ENCODE measurements around the gene PBX1. TPM values are rescaled to one million over a fixed set of nuclear protein-coding genes. Genes with fewer than 3 reads are reported as not detected.

The PBX1 gene
- total and polyA plus RNA-seq, 10 of the 15 experiments (the other 5 are each of a cell fraction or from before 2014, with no cell fraction given), result 0.05 to 0.28 (median 0.11) TPM; not detected in 5

- no peak for TF ChIP-seq STAT1 (conservative IDR thresholded peaks at IDR 0.05)
- TF ChIP-seq DPF2 (IDR thresholded peaks at IDR 0.05), result no peak
- TF ChIP-seq RUNX3 (IDR thresholded peaks at IDR 0.05; ENCODE audit: low read length), result no peak
- no peak for TF ChIP-seq ESRRA (IDR thresholded peaks at IDR 0.05; ENCODE audit: low read length)
- TF ChIP-seq TCF12 (IDR thresholded peaks at IDR 0.05; ENCODE audit: low read depth, low read length), result no peak
- TF ChIP-seq ZNF217 (IDR thresholded peaks at IDR 0.05), result no peak
- no peak for TF ChIP-seq ETV6 (conservative IDR thresholded peaks at IDR 0.05 in 1 of 2, IDR thresholded peaks at IDR 0.05 in 1 of 2; ENCODE audit: borderline replicate concordance in 1 of 2, low read depth in 1 of 2)
- no peak for TF ChIP-seq MYC (IDR thresholded peaks at IDR 0.05; ENCODE audit: insufficient read depth, insufficient read length, insufficient replicate concordance, low read length, severe bottlenecking)
- no peak for TF ChIP-seq KAT2A (conservative IDR thresholded peaks at IDR 0.05; ENCODE audit: control insufficient read depth, low read depth, low read length)
- no peak for TF ChIP-seq ELK1 (IDR thresholded peaks at IDR 0.05; ENCODE audit: low read depth, low read length)
- no peak for TF ChIP-seq ZBTB40 (IDR thresholded peaks at IDR 0.05; ENCODE audit: borderline replicate concordance)
- no peak for TF ChIP-seq ZNF384 (IDR thresholded peaks at IDR 0.05; ENCODE audit: borderline replicate concordance, low read depth, low read length)
- no peak for TF ChIP-seq SIN3A (IDR thresholded peaks at IDR 0.05; ENCODE audit: low read depth, low read length)
- no peak for TF ChIP-seq CBX5 (IDR thresholded peaks at IDR 0.05; ENCODE audit: low read depth)
- no peak for TF ChIP-seq E2F4 (IDR thresholded peaks at IDR 0.05; ENCODE audit: low read depth, low read length)
- no peak for TF ChIP-seq RELA (IDR thresholded peaks at IDR 0.05; ENCODE audit: borderline replicate concordance, partially characterized antibody)
- no peak for TF ChIP-seq SMAD1 (IDR thresholded peaks at IDR 0.05; ENCODE audit: low read depth, partially characterized antibody)
- Histone ChIP-seq H3K4me2 (ENCODE audit: control insufficient read depth, insufficient read depth) (no peak overlapping the region), H2AFZ (ENCODE audit: control insufficient read depth, low read depth, low read length) (no peak overlapping the region), H3K4me3 (no peak overlapping the region), H3K9me3 (replicated peaks; ENCODE audit: control insufficient read depth, insufficient read depth, low read length) (no peaks in the 10 kb centered on the region), H3K79me2 (ENCODE audit: control insufficient read depth, insufficient read depth, low read length) (no peaks in the 10 kb centered on the region), H3K27ac (ENCODE audit: control insufficient read depth, insufficient read depth) (no peak overlapping the region), H3K36me3 (ENCODE audit: control insufficient read depth in 2 of 2, insufficient read depth in 2 of 2, low read length in 1 of 2) (no peaks in the 10 kb centered on the region), H3K4me1 (ENCODE audit: control insufficient read depth, insufficient read depth, low read length) (no peaks in the 10 kb centered on the region), H3K9ac (ENCODE audit: control insufficient read depth, insufficient read depth, low read length) (no peak overlapping the region), H4K20me1 (ENCODE audit: control insufficient read depth, insufficient read depth) (no peaks in the 10 kb centered on the region), H3K27me3 (replicated peaks in 1 of 2; ENCODE audit: control insufficient read depth in 2 of 2, insufficient read depth in 2 of 2, low read length in 1 of 2) (no peaks in the 10 kb centered on the region)
- 1% methylated on average over 3 of the region's 3 CpGs for WGBS (ENCODE audit: insufficient coverage, insufficient replicate concordance, low lambda C conversion rate, missing lambda C conversion rate)
- in situ Hi-C loops (cut with MboI), result no loop called here
- DNase-seq (ENCODE audit: low read depth, low spot score) (no peak), FAIRE-seq (no peak), ATAC-seq (no peak)
- intact Hi-C loops (cut with micrococcal nuclease; ENCODE audit: unreplicated experiment), result no loop called here
- SMC1A ChIA-PET (ENCODE audit: uncharacterized antibody, unreplicated experiment), result no interaction called here
- RAD21 ChIA-PET (ENCODE audit: unreplicated experiment), result no interaction called here
- BruUV-seq (replicated peaks), result no TSS peak
- POLR2A ChIA-PET, result no interaction called here
- CTCF ChIA-PET, result no interaction called here
Measured at GRCh38 chr1:164779376-164779775, 220.4 kb downstream of the PBX1 start.
